ENCODE data around the gene AARS1.
"Not testable (repeated sequence)": the region's sequence is repeated elsewhere in the genome, so short reads cannot be mapped to it uniquely, and the experiment has no call there.

The AARS1 gene

GRCh38 chr16:70251629-70252354 is 37.5 kb downstream of the AARS1 start, which contains the start of gene EXOSC6:
Gene EXOSC6 (minus strand): TSS chr16:70251940. CDS start chr16:70251900, 40 bp downstream.
- Histone ChIP-seq H3K4me1 (ENCODE audit: control insufficient read depth, insufficient read depth, low read length) (peaks cover 7% of the 10 kb centered on the region), H3K9me3 (ENCODE audit: control insufficient read depth, low read length) (no peaks in the 10 kb centered on the region), H3K4me3 (ENCODE audit: low read length) (peak within 1 kb of the TSS; percentile 81), H3K9ac (ENCODE audit: low read length) (peak within 1 kb of the TSS; percentile 86), H3K27me3 (replicated peaks; ENCODE audit: control insufficient read depth, insufficient read depth, low read length) (no peaks in the 10 kb centered on the region), H3K36me3 (ENCODE audit: control insufficient read depth, insufficient read depth, low read length, severe bottlenecking) (peaks cover 53% of the 10 kb centered on the region)
- DNase-seq (ENCODE audit: low read depth) = peak; percentile 93

GRCh38 chr16:70250748-70251628 is 38.3 kb downstream of the AARS1 start:
- H3K27me3 ChIP-seq (replicated peaks; ENCODE audit: control insufficient read depth, insufficient read depth, low read length) = no peaks in the 10 kb centered on the region
- H3K4me3 ChIP-seq (ENCODE audit: low read length) = peak overlapping the region; percentile 81
- H3K9me3 ChIP-seq (ENCODE audit: control insufficient read depth, low read length) = no peaks in the 10 kb centered on the region
- peak; percentile 50 for DNase-seq (ENCODE audit: low read depth)
- peaks cover 45% of the 10 kb centered on the region for H3K36me3 ChIP-seq (ENCODE audit: control insufficient read depth, insufficient read depth, low read length, severe bottlenecking)
- H3K9ac ChIP-seq (ENCODE audit: low read length) = peak overlapping the region; percentile 86
- H3K4me1 ChIP-seq (ENCODE audit: control insufficient read depth, insufficient read depth, low read length) = peaks cover 7% of the 10 kb centered on the region

- H3K27me3 ChIP-seq (replicated peaks; ENCODE audit: control insufficient read depth, insufficient read depth, low read length); DNase-seq (ENCODE audit: low read depth); H3K9me3 ChIP-seq (ENCODE audit: control insufficient read depth, low read length); H3K4me3 ChIP-seq (ENCODE audit: low read length); H3K4me1 ChIP-seq (ENCODE audit: control insufficient read depth, insufficient read depth, low read length); H3K9ac ChIP-seq (ENCODE audit: low read length): not testable (repeated sequence)
- H3K36me3 ChIP-seq (ENCODE audit: control insufficient read depth, insufficient read depth, low read length, severe bottlenecking) = peaks cover 32% of the 10 kb centered on the region
These were observed 39.6 kb downstream of the AARS1 start for GRCh38 chr16:70249697-70250096.

- not testable (repeated sequence) for H3K4me1 ChIP-seq (ENCODE audit: control insufficient read depth, insufficient read depth, low read length); H3K9me3 ChIP-seq (ENCODE audit: control insufficient read depth, low read length); H3K9ac ChIP-seq (ENCODE audit: low read length); H3K4me3 ChIP-seq (ENCODE audit: low read length); DNase-seq (ENCODE audit: low read depth); H3K27me3 ChIP-seq (replicated peaks; ENCODE audit: control insufficient read depth, insufficient read depth, low read length)
- H3K36me3 ChIP-seq (ENCODE audit: control insufficient read depth, insufficient read depth, low read length, severe bottlenecking) = peaks cover 14% of the 10 kb centered on the region
These were observed 50.5 kb downstream of the AARS1 start for GRCh38 chr16:70238773-70239172.

- not testable (repeated sequence) for H3K9me3 ChIP-seq (ENCODE audit: control insufficient read depth, low read length); H3K9ac ChIP-seq (ENCODE audit: low read length); H3K27me3 ChIP-seq (replicated peaks; ENCODE audit: control insufficient read depth, insufficient read depth, low read length); H3K4me3 ChIP-seq (ENCODE audit: low read length); DNase-seq (ENCODE audit: low read depth); H3K4me1 ChIP-seq (ENCODE audit: control insufficient read depth, insufficient read depth, low read length)
- H3K36me3 ChIP-seq (ENCODE audit: control insufficient read depth, insufficient read depth, low read length, severe bottlenecking) = peaks cover 51% of the 10 kb centered on the region
These were observed 57.5 kb downstream of the AARS1 start for GRCh38 chr16:70231831-70232230.

- peaks cover 32% of the 10 kb centered on the region for H3K36me3 ChIP-seq (ENCODE audit: control insufficient read depth, insufficient read depth, low read length, severe bottlenecking)
- H3K4me3 ChIP-seq (ENCODE audit: low read length); H3K9ac ChIP-seq (ENCODE audit: low read length); H3K4me1 ChIP-seq (ENCODE audit: control insufficient read depth, insufficient read depth, low read length); DNase-seq (ENCODE audit: low read depth); H3K27me3 ChIP-seq (replicated peaks; ENCODE audit: control insufficient read depth, insufficient read depth, low read length); H3K9me3 ChIP-seq (ENCODE audit: control insufficient read depth, low read length): not testable (repeated sequence)
These were observed 63.3 kb downstream of the AARS1 start for GRCh38 chr16:70226024-70226423.

- not testable (repeated sequence) for H3K9ac ChIP-seq (ENCODE audit: low read length); H3K4me1 ChIP-seq (ENCODE audit: control insufficient read depth, insufficient read depth, low read length); H3K9me3 ChIP-seq (ENCODE audit: control insufficient read depth, low read length); H3K4me3 ChIP-seq (ENCODE audit: low read length); H3K27me3 ChIP-seq (replicated peaks; ENCODE audit: control insufficient read depth, insufficient read depth, low read length); DNase-seq (ENCODE audit: low read depth)
- H3K36me3 ChIP-seq (ENCODE audit: control insufficient read depth, insufficient read depth, low read length, severe bottlenecking) = peaks cover 32% of the 10 kb centered on the region
These were observed 63.9 kb downstream of the AARS1 start for GRCh38 chr16:70225430-70225829.

GRCh38 chr16:70224645-70225044 is 64.7 kb downstream of the AARS1 start:
- not testable (repeated sequence) for H3K4me3 ChIP-seq (ENCODE audit: low read length); H3K9me3 ChIP-seq (ENCODE audit: control insufficient read depth, low read length); H3K27me3 ChIP-seq (replicated peaks; ENCODE audit: control insufficient read depth, insufficient read depth, low read length); H3K4me1 ChIP-seq (ENCODE audit: control insufficient read depth, insufficient read depth, low read length); DNase-seq (ENCODE audit: low read depth); H3K9ac ChIP-seq (ENCODE audit: low read length)
- H3K36me3 ChIP-seq (ENCODE audit: control insufficient read depth, insufficient read depth, low read length, severe bottlenecking) = peaks cover 37% of the 10 kb centered on the region

GRCh38 chr16:70223971-70224513 is 65.3 kb downstream of the AARS1 start:
- H3K9ac ChIP-seq (ENCODE audit: low read length); H3K4me1 ChIP-seq (ENCODE audit: control insufficient read depth, insufficient read depth, low read length); H3K4me3 ChIP-seq (ENCODE audit: low read length); DNase-seq (ENCODE audit: low read depth); H3K27me3 ChIP-seq (replicated peaks; ENCODE audit: control insufficient read depth, insufficient read depth, low read length); H3K9me3 ChIP-seq (ENCODE audit: control insufficient read depth, low read length): not testable (repeated sequence)
- H3K36me3 ChIP-seq (ENCODE audit: control insufficient read depth, insufficient read depth, low read length, severe bottlenecking) = peaks cover 38% of the 10 kb centered on the region

- peaks cover 32% of the 10 kb centered on the region for H3K36me3 ChIP-seq (ENCODE audit: control insufficient read depth, insufficient read depth, low read length, severe bottlenecking)
- not testable (repeated sequence) for H3K9me3 ChIP-seq (ENCODE audit: control insufficient read depth, low read length); H3K27me3 ChIP-seq (replicated peaks; ENCODE audit: control insufficient read depth, insufficient read depth, low read length); H3K9ac ChIP-seq (ENCODE audit: low read length); H3K4me1 ChIP-seq (ENCODE audit: control insufficient read depth, insufficient read depth, low read length); H3K4me3 ChIP-seq (ENCODE audit: low read length); DNase-seq (ENCODE audit: low read depth)
These were observed 66.1 kb downstream of the AARS1 start for GRCh38 chr16:70223216-70223615.

- not testable (repeated sequence) for H3K27me3 ChIP-seq (replicated peaks; ENCODE audit: control insufficient read depth, insufficient read depth, low read length); H3K9me3 ChIP-seq (ENCODE audit: control insufficient read depth, low read length); H3K4me1 ChIP-seq (ENCODE audit: control insufficient read depth, insufficient read depth, low read length); H3K4me3 ChIP-seq (ENCODE audit: low read length); H3K9ac ChIP-seq (ENCODE audit: low read length); DNase-seq (ENCODE audit: low read depth)
- H3K36me3 ChIP-seq (ENCODE audit: control insufficient read depth, insufficient read depth, low read length, severe bottlenecking) = peaks cover 28% of the 10 kb centered on the region
These were observed 66.7 kb downstream of the AARS1 start for GRCh38 chr16:70222574-70222973.
